ENCODE data around the gene HDAC1. TPM values are rescaled to one million over a fixed set of nuclear protein-coding genes. Genes with fewer than 3 reads are reported as not detected.
"Not testable (repeated sequence)": the region's sequence is repeated elsewhere in the genome, so short reads cannot be mapped to it uniquely, and the experiment has no call there.

The HDAC1 gene
- total and polyA plus RNA-seq, 4 donors: 32.1 to 58.1 (median 45.2) TPM

- H3K9ac ChIP-seq (ENCODE audit: low read depth in 1 of 2, low read length in 2 of 2); H3K4me3 ChIP-seq (ENCODE audit: low read depth in 1 of 3, low read length in 3 of 3); H3K27ac ChIP-seq (ENCODE audit: low read depth in 1 of 2, low read length in 2 of 2); H3K27me3 ChIP-seq (ENCODE audit: control insufficient read depth in 4 of 4, insufficient read depth in 4 of 4, low read length in 3 of 4); H3K9me3 ChIP-seq (ENCODE audit: control insufficient read depth in 4 of 4, low read length in 3 of 4); H3K36me3 ChIP-seq (ENCODE audit: control insufficient read depth in 4 of 4, insufficient read depth in 3 of 4, low read depth in 1 of 4, low read length in 3 of 4); H3K4me1 ChIP-seq (ENCODE audit: control insufficient read depth in 4 of 4, insufficient read depth in 4 of 4, low read length in 3 of 4); DNase-seq (ENCODE audit: low spot score): not testable (repeated sequence)
- WGBS: 94% methylated on average over 4 of the region's 4 CpGs
Observed at GRCh38 chr1:32263236-32263593, 28.7 kb upstream of the HDAC1 start.

GRCh38 chr1:32263744-32264143 lies 28.1 kb upstream of the HDAC1 start:
- Histone ChIP-seq H3K9me3 (ENCODE audit: control insufficient read depth in 4 of 4, low read length in 3 of 4) (no peaks in the 10 kb centered on the region), H3K9ac (ENCODE audit: low read depth in 1 of 2, low read length in 2 of 2) (no peak overlapping the region), H3K4me1 (ENCODE audit: control insufficient read depth in 4 of 4, insufficient read depth in 4 of 4, low read length in 3 of 4) (no peaks in the 10 kb centered on the region), H3K27ac (ENCODE audit: low read depth in 1 of 2, low read length in 2 of 2) (no peak overlapping the region), H3K27me3 (ENCODE audit: control insufficient read depth in 4 of 4, insufficient read depth in 4 of 4, low read length in 3 of 4) (no peaks in the 10 kb centered on the region), H3K36me3 (ENCODE audit: control insufficient read depth in 4 of 4, insufficient read depth in 3 of 4, low read depth in 1 of 4, low read length in 3 of 4) (no peaks in the 10 kb centered on the region), H3K4me3 (ENCODE audit: low read depth in 1 of 3, low read length in 3 of 3) (no peak overlapping the region)
- TF ChIP-seq FOXA2 (IDR thresholded peaks at IDR 0.05) (no peak), ZBTB33 (IDR thresholded peaks at IDR 0.05) (no peak)
- WGBS: 88% methylated on average over 4 of the region's 4 CpGs
- DNase-seq (ENCODE audit: low spot score): no peak

- H3K27me3 ChIP-seq (ENCODE audit: control insufficient read depth in 4 of 4, insufficient read depth in 4 of 4, low read length in 3 of 4): no peaks in the 10 kb centered on the region
- WGBS: 96% methylated on average over 9 of the region's 9 CpGs
Observed at GRCh38 chr1:32265846-32266245, 26.0 kb upstream of the HDAC1 start.

More at GRCh38 chr1:32265846-32266245, 26.0 kb upstream of the HDAC1 start:
- Histone ChIP-seq H3K9me3 (ENCODE audit: control insufficient read depth in 4 of 4, low read length in 3 of 4) (no peaks in the 10 kb centered on the region), H3K4me1 (ENCODE audit: control insufficient read depth in 4 of 4, insufficient read depth in 4 of 4, low read length in 3 of 4) (no peaks in the 10 kb centered on the region), H3K4me3 (ENCODE audit: low read depth in 1 of 3, low read length in 3 of 3) (no peak overlapping the region), H3K36me3 (ENCODE audit: control insufficient read depth in 4 of 4, insufficient read depth in 3 of 4, low read depth in 1 of 4, low read length in 3 of 4) (no peaks in the 10 kb centered on the region), H3K9ac (ENCODE audit: low read depth in 1 of 2, low read length in 2 of 2) (no peak overlapping the region), H3K27ac (ENCODE audit: low read depth in 1 of 2, low read length in 2 of 2) (no peak overlapping the region)
- DNase-seq (ENCODE audit: low spot score): no peak
- TF ChIP-seq YY1 (IDR thresholded peaks at IDR 0.05): no peak
- no peak for TF ChIP-seq TAF1 (conservative IDR thresholded peaks at IDR 0.05)
- no peak for TF ChIP-seq HNF4G (IDR thresholded peaks at IDR 0.05)
- no peak for TF ChIP-seq EGR1 (IDR thresholded peaks at IDR 0.05; ENCODE audit: low read depth in 2 of 2)
- TF ChIP-seq FOXA1 (IDR thresholded peaks at IDR 0.05): no peak
- no peak for TF ChIP-seq HNF4A (conservative IDR thresholded peaks at IDR 0.05)
- no peak for TF ChIP-seq RAD21 (IDR thresholded peaks at IDR 0.05)
- no peak for TF ChIP-seq ATF3 (IDR thresholded peaks at IDR 0.05)
- TF ChIP-seq ZBTB33 (IDR thresholded peaks at IDR 0.05): no peak
- no peak for TF ChIP-seq MAX (IDR thresholded peaks at IDR 0.05)
- no peak for TF ChIP-seq GABPA (IDR thresholded peaks at IDR 0.05 in 1 of 2, conservative IDR thresholded peaks at IDR 0.05 in 1 of 2)
- no peak for TF ChIP-seq CTCF (IDR thresholded peaks at IDR 0.05; ENCODE audit: low read depth, low read length, missing input control)
- no peak for TF ChIP-seq FOXA2 (IDR thresholded peaks at IDR 0.05)
- no peak for TF ChIP-seq RXRA (IDR thresholded peaks at IDR 0.05)
- TF ChIP-seq NR2F2 (IDR thresholded peaks at IDR 0.05): no peak
- no peak for TF ChIP-seq SP1 (IDR thresholded peaks at IDR 0.05)
- no peak for TF ChIP-seq JUND (IDR thresholded peaks at IDR 0.05)

Measured in liver (tissue), 9 donors.